Measurements from ENCODE around the gene PELI2.

PELI2 gene

DNA sequence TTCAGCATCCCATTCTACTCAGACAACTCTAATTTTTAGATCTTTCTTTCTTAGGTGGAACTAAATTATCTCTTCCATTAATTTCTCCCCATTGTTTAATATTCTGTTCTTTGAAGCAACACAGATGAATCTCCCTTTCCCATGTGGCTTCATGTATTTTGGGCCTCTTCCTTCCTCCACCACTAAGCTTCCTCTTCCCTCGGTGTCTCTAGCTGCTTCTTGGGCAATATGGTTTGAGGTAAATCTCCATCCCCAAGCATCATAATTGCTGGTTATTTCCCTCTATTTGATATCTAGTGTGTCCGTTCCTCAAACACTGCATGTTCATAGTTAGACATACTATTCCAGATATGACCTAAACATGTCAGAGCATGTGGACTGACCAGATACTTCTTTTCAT, 119.2 kb downstream of the PELI2 start:
- DNase-seq (ENCODE audit: low read depth in 1 of 2, low spot score in 1 of 2): no peak

DNA sequence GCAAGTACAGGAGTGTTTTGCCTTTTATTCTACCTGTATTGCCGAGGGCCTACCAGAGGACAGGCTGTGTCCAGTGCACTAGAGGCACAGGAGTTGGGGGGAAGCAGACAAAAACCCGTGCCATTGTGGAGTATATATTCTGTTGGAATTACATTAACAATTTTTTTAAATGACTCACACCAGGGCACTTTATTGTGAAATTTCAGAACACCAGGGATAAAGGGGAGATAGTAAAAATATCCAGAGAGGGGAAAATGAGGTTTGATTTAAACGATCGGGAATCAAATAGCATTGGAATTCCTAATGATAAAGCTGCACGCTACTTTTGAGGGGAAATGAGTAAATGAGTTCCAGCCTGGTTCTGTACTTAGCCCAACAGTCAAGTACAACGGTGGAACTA, 123.2 kb downstream of the PELI2 start:
- no peak for DNase-seq (ENCODE audit: low read depth in 1 of 2, low spot score in 1 of 2)

DNA sequence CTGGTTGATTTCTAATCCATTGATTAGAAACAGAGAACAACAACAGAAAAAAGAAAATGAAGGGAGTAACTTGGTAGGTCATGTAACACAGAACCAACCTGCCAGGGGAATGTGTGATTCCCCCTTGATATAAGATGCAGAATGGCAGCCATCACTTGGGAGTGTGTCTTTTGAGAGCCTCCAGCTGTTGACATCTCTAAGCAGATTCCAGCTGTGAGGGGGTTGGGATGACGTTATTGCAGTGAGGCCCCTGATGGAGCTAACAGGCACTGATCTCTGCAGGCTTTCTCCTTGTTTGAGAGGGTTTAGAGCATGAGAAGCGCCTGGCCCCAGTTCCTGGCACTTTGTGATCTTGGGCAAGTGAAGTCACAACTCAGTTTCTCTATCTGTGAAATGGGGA, 124.9 kb downstream of the PELI2 start:
- no peak for DNase-seq (ENCODE audit: low read depth in 1 of 2, low spot score in 1 of 2)

DNA sequence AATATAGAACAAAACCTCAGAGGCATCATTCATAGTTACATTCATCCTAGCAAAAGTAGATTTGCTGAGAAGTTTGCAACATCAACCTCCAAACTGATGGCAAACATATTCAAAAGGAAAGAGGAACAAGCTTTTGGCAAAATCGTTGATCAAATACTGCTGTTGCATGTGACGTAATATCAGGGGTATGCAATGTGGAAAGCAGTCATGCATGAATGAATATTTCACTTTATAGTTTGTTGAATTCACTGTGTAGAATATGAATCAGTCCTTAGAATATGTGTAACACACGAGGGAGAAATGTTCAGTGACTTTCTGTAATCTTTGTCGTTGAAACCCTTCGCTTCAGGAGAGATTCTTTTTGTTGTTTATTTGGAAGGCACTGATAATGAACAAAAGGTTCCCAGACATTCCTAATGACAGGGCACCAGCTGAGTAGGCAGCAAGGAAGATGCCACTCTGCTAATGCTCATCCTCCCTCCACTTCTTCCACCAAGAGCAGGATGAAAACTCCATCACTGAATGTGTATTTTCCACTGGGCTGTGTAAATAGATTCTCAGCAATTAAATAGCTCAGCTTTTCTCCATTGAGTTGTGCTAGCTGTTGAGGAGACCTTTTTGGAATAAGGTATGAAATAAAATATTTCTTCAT, 126.1 kb downstream of the PELI2 start:
- DNase-seq (ENCODE audit: low read depth in 1 of 2, low spot score in 1 of 2): no peak

GRCh38 chr14:56247495-56248200, 129.4 kb downstream of the PELI2 start:
- no peak for DNase-seq (ENCODE audit: low read depth in 1 of 2, low spot score in 1 of 2)

- no peak for DNase-seq (ENCODE audit: low read depth in 1 of 2, low spot score in 1 of 2)
Observed at GRCh38 chr14:56248442-56248841, 130.2 kb downstream of the PELI2 start.

DNA sequence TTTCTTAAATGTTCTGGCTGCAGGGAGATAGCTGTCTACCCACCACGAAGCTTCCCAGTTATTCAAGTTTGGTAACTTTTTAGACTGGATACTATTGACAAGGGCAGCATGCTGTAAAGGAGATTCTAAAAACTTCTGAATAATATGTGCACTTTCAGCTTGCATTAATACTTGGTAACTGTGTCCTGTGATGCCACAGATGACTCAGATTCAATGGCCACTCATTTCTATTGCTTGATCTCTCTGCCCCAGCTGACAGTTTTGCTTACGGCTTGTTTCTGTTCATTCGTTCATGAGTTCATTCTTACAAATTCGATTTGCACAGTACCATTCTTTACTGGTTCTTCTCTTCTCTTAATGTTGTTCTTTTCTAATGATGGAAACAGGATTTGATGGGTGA, 142.8 kb downstream of the PELI2 start:
- DNase-seq (ENCODE audit: low read depth in 1 of 2, low spot score in 1 of 2): no peak

DNA sequence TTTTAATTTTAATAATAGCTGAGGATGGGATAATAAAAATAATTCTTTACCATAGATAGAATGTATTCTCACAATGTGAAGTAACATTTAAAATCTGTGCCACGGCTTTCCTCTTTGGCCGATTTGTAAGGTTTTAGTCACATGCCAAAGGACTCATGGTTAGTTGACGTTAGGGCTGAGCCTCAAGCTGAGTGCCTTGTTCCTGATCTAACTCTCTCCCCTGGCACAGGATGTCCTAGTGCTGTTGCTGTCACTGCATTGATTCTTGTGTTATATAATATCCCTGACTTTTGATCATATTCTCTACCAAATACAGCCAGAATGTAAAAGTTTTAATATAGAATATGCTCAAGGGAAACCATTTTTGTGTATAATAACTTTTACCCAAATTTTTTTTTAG, 144.3 kb downstream of the PELI2 start:
- no peak for DNase-seq (ENCODE audit: low read depth in 1 of 2, low spot score in 1 of 2)

DNA sequence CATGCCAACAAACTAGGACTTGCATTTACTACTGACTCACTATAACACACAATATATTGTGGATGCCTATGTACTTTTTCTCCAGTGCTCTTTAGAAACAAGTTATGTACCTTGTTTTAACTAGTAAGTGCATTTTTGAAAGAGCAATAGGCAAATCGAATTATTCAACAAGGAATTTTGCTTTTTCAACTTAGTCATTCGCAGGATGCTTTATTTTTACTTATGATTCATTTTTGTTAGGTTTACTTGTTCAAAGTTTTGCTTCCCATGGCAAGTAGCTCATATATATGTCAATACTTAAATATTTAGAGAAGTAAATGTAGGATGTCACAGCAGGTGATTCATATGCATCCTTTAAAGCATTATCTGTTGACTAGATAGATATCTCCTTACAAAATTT, 149.8 kb downstream of the PELI2 start:
- no peak for DNase-seq (ENCODE audit: low read depth in 1 of 2, low spot score in 1 of 2)

GRCh38 chr14:56268673-56269072, 150.5 kb downstream of the PELI2 start:
- DNase-seq (ENCODE audit: low read depth in 1 of 2, low spot score in 1 of 2): no peak

GRCh38 chr14:56270921-56271320, 152.7 kb downstream of the PELI2 start:
- no peak for DNase-seq (ENCODE audit: low read depth in 1 of 2, low spot score in 1 of 2)

DNA sequence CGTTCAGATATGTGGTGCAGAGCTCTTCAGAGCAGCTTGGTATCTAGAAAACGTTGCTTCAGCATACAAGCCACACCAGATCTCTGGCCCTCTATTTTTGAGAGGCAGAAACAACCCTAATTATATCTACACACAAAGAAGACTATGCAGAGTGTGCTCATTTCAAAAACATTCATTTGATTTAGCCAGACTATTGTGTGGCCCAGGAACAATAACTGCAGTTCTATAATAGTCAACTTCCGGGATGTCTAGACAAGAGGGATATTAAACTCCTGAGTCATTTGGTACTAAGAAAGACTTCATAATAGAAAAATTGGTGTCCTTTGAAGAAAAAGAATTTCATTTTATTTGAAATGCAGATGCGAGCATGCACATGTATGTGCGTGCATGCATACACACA, 153.8 kb downstream of the PELI2 start:
- no peak for DNase-seq (ENCODE audit: low read depth in 1 of 2, low spot score in 1 of 2)

DNA sequence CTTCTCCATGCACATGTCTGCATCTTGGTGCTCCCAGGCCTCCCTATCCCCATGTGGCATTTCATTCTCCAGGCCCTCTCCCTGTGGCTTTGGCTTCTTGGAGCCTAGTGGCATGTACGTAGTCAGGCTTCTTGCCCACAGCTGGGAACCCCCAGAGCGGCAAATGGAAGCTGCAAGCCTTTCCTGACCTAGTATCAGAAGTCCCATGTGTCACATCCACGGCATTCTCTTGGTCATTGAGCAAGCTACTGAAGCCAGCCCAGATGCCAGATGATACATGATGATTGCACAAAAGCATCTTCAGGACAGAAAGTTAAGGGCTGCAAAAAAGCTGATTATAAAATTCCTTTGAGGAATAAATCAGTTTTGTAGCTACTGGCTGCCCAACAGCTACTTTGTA, 154.9 kb downstream of the PELI2 start:
- no peak for DNase-seq (ENCODE audit: low read depth in 1 of 2, low spot score in 1 of 2)

- no peak for DNase-seq (ENCODE audit: low read depth in 1 of 2, low spot score in 1 of 2)
Observed at GRCh38 chr14:56273951-56274350, 155.7 kb downstream of the PELI2 start.

GRCh38 chr14:56274556-56274955, 156.3 kb downstream of the PELI2 start:
- no peak for DNase-seq (ENCODE audit: low read depth in 1 of 2, low spot score in 1 of 2)

DNA sequence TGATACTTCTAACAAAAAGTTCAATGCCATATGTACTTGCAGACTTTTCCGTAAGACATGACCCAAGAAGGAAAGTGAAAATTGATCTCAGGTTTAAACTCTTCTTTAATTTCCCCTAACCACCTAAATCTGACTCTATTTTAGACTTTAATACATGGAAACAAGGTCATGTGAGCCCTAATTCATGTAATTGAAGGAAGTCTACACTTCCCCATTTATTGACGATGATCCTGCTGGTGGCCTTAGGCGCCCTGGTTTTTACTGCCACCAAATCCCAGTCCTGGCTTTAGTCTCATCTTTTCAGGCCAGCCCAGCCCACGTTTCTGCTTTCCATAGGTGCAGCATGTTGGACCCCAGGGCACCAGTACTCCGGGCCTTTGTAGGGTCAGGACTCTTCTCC, 157.9 kb downstream of the PELI2 start:
- DNase-seq (ENCODE audit: low read depth in 1 of 2, low spot score in 1 of 2): no peak

GRCh38 chr14:56278383-56278782, 160.2 kb downstream of the PELI2 start:
- no peak for DNase-seq (ENCODE audit: low read depth in 1 of 2, low spot score in 1 of 2)

GRCh38 chr14:56280843-56281242, 162.6 kb downstream of the PELI2 start:
- DNase-seq (ENCODE audit: low read depth in 1 of 2, low spot score in 1 of 2): no peak

DNA sequence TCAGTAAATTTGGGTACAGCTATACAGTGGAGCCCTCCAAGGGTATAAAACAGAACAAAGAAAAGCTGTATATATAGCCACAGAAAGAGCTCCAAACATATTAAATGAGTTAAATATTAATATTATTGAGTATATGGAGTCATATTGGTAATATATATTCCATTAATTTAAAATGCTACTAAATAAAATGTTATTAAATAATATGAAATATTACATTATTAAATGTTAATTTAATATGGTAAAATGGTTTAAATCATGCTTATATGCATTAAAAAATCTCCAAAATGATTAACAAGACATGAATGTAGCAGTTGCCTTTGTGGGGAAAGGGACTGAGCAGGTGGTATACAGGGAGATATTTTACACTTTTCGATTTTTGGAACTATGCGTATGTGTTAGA, 164.0 kb downstream of the PELI2 start:
- no peak for DNase-seq (ENCODE audit: low read depth in 1 of 2, low spot score in 1 of 2)

GRCh38 chr14:56284641-56285040, 166.4 kb downstream of the PELI2 start:
- DNase-seq (ENCODE audit: low read depth in 1 of 2, low spot score in 1 of 2): no peak

GRCh38 chr14:56289155-56289554, 170.9 kb downstream of the PELI2 start:
- no peak for DNase-seq (ENCODE audit: low read depth in 1 of 2, low spot score in 1 of 2)

DNA sequence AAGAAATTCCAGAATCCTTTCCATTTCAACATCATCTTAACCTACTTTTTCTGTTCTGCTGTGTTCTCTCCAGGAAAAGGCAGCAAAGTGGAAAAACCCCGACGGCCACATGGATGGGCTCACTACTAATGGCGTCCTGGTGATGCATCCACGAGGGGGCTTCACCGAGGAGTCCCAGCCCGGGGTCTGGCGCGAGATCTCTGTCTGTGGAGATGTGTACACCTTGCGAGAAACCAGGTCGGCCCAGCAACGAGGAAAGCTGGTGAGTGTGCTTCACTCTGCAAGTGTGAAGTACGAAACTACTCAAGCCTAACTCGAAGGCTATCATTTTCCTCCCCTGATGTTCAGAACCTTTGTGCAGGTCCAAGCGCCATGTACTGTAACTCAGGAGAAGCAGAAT, 172.0 kb downstream of the PELI2 start:
- DNase-seq (ENCODE audit: low read depth in 1 of 2, low spot score in 1 of 2): no peak

GRCh38 chr14:56292970-56293369, 174.8 kb downstream of the PELI2 start:
- DNase-seq (ENCODE audit: low read depth in 1 of 2, low spot score in 1 of 2): no peak

Measured in activated T-helper 1 cell treated with anti-CD3 and anti-CD28 coated beads, Interleukin-2, amount 50 U/mL, for 16 hours (primary cell).